G401.6 (cell line): ENCODE data around the gene HTR3A.

Experiments
- FAIRE-seq: peaks from 2 replicates; lab custom pipeline; 2012; peaks lifted over from hg19 to GRCh38; lab: Jason Lieb, UNC

The HTR3A gene

DNA sequence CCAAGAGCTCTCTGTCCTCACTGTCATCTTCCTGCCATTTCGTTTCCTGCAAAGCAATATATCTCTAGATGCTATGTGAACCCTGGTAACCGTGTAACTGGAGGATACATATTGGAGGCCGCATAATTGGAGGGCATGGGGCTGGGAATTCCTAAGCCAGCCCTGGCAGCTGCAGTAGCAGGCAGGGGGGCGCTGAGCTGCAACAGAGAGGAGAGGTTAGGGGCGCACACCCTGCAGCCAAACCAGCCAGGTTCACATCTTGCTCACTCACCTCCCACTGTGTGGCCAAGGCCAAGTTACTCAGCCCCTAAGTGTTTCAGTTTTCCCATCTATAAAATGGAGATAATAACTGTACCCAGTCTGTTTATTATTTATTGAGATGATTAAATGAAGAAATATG, 44.7 kb downstream of the HTR3A start:
- FAIRE-seq = no peak

DNA sequence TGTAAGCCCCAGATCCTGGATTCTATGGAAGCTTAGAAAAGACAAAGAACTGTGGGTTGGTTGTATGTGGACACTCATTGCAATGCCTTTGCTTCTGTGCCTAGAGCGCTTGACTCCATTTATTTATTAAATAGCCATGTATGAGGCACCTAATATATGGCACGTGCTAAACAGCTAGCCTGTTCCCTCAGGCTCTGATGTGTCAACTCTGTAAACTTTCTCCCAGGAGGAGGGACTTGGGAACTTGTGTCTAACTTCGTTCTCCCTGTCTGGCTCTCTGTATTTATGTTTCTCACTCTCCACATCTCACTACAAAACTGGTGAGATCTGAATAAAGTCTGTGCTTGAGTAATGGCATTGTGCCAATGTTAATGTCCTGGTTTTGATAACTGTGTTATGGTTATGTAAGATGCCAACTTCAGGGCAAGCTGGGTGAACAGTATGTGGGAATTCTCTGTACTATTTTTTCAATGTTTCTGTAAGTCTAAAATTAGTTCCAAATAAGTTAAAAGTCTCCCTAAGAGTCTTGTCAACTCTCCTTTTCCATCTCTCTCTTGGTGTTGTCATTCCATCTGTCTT, 50.5 kb downstream of the HTR3A start:
- FAIRE-seq = no peak

DNA sequence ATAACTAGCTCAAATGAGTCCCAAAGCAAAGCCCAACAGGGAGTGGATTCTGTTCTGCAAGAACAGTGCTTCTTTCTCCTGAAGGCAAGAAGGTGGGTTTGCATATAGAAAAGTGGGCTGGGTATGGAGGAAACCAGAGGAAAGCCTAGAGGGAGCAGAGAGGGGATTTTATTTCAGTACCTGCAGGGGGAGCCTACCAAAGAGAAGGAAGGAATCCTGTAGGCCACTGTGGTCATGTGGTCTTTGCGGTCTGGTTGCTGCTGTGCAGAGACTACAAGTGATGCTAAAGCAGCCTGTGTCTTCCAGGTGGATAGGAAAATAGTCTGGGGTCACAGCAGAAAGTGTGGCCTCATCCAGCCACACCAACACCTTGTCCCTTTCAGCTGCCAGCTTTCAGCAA, 51.4 kb downstream of the HTR3A start:
- no peak for FAIRE-seq

DNA sequence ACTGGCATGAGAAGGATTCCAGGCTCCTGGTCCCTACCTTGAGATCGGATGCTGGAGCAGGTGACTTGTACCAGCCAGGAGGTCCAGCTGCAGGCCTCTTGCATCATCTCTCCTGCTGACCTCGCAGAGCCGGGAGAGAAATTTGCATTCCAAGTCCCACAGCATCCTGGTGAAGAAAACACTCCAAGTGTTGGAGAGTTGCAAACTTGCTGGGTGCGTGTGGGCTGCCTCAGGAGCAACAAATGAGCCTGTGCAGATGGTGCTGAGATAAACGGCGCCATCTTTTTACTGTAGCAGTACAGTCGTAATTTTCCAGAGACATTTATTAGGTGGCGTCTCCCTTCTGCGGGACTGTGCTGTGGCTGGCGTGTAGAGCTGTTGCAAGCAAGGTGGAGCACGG, 52.5 kb downstream of the HTR3A start:
- FAIRE-seq = no peak

DNA sequence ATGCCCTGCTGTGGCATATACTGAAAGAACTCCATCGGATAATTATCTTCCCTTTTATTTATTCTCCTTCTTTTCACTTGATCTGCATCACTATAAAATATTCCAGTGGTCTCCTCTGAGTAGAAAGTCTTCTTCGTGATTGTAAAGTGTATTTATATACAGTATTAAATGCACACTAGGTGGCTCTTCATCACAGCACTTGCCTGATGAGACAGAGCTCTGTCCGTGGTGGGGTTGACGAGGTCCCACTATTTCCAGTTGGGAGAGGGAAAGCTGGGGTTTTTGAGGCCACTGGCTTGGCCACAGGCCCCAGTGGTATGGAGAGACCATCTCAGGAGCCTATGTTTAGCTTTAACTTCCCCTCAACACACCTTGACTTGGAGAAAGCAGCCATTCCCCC, 53.0 kb downstream of the HTR3A start:
- no peak for FAIRE-seq

DNA sequence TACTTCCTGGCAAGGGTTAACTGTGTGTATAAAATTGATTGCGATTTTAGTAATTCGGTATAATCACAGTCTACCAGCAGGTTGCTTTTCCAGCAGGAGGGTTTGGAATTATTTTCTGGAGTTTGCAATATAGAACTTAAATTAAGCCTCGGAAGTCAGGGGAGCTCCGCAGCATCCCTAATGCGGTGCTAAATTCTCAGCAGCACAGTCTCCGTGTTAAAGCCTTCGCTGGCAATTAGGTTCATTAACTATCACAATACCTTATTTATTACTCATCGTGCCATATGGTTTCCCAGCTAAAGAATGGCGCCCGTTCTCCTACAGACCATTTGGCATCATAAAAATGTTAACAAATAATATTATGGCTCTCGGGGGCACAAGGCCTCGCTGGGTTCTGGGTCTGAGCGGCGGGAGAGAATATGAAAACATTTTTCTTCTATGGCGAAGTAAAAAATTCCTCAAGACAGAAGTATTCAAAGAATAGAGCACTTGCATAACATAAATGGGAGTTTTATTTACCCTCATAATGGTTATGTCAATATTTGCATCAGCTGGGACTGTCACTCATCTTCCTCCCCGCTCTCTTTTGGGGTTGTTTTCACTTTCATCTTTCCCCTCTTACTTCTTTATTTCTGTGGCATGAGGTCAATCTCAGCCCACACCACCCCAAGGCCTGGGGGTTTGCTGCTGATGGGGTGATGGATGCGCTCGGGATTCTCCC, 56.5 kb downstream of the HTR3A start:
- FAIRE-seq = no peak

DNA sequence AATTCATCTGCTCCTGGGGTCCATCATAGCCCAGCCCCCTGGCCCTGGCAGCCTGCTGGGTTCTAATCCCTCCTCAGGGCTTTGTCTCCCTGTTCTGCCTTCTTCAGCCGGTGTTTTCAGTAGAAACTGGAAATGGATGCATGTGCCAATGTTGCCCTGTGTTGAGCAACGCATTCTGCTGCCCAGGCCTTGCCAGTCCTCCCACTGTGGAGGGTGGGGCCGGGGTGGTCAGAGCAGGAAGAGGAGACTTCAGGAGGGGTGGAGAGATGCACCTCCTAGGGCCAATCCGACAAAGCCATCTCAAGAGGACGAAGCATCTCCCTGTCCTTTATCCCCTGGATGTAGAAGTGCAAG, 57.0 kb downstream of the HTR3A start:
- no peak for FAIRE-seq

DNA sequence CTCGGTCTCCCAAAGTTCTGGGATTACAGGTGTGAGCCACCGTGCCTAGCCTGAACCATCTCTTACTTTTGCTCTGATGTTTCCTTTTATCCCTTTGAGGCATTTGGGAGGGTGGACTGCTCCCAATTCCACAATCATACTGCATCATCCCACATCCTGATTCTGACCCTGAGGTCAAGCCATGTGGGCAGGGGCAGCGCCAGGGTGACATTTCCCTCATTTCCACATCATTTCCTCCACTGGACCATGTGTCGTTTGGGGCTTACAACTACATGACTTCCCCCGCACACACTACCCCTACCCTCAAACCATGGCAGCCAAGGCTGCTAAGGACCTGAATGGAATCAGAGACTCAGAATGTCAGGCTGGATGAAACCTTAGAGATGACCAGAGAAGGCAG, 58.2 kb downstream of the HTR3A start:
- no peak for FAIRE-seq

DNA sequence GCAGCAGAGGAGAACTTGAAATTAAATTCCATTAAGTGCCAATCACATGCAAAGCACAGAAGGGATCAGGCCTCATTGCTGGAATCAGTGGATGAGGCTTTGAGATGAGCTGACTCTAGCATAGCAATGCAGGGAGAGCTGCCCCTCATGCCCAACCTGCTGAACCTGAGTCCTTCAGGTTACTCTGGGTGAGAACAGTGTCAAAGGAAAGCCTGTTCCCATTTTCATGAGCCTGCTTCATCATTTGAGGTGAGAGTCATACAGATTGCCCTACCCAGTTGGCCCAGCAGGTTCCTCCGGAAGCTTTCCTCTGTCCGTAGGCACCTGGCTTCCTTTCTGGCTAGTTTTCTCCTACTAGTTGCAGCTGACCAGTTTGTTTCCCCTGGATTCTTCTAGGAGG, 58.7 kb downstream of the HTR3A start:
- no peak for FAIRE-seq

DNA sequence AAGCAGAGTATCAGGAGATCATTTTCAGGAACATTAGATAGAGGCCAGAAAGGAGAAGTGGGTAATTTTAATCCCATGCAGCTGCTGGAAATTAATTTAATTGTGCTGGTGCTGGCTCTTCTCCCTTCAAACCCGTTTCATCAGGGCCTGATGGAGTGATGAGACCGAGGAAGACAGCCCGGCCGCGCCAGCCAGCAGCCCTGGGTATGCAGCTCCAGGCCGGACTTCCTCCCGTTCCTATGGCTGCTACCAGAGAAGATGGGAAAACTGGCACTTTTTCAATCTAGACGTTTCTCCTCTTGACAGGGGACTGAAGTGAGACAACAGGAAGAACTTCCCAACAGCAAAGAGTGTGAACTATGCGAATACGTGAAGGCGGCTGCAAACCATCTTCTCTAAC, 60.0 kb downstream of the HTR3A start:
- FAIRE-seq = no peak

DNA sequence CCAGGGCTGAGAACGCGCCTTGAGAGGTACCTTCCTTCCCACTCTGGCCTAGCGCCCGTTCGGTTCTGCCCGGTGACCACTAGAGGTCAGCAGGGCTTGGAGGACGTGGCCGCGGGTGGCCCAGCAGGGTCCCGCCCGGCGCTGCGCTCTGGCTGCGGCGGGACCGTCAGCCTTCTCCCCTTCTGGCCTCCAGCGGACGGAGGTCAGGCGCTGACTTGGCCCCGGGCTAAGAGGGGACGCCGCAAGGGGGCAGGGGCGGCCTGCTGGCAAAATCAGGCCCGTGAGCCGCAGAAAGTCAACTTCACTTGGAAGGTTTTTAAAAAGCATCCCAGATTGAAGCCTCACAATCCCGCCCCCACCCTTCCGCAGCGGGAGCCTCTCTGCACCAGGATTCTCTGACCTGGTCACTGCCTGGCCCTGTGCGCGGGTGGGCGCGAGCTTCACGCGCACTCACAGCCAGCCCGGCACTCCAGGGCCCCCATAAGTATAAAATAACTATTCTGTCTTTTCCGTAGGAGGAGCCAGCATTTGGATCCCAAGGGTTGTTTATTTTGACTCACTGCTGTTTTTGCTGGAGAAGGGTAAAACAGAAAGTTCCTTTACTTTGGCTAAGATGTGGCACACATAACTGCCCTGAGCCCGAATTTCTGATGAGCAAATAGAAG, 61.4 kb downstream of the HTR3A start:
- FAIRE-seq = no peak

DNA sequence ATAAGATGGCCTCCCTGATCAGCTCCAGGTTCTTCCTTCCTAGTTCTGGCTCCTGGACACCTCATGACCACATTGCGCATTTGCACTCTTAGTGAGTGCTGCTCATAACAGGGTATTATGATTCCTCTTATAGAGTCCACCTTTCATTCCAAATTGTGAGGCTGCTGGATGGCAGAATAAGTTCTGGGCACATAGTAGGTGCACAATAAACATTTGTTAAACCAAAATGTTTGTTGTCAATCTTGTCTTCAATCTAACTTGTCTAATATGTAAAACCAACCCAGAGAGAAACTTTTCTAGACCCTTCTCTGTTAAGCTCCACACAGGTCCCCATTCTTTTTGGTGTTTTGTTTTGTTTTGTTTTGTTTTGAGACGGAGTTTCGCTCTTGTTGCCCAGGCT, 62.0 kb downstream of the HTR3A start:
- no peak for FAIRE-seq

DNA sequence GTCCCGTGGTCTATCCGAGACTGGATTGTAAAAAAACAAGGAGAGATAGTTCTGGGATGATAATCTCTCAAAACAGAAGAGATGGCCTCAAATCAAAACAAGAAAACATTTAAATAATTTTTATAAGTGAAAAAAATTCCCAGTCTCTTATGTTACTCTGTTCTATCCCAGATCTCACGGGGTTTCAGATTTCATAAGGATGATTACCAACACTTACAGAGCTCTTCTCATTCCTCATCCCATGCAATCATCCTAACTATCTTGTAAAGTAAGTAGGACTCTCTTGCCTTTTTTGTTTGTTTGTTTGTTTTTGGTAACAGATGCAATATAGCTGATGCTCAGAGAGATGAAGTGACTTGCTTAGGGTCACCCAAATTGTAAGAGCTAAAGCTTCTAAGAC, 64.6 kb downstream of the HTR3A start:
- no peak for FAIRE-seq
